Mesothelial cell of epicardium (in vitro differentiated cells): ENCODE measurements around the gene TRPV6. TPM values are rescaled to one million over a fixed set of nuclear protein-coding genes. Genes with fewer than 3 reads are reported as not detected.
A peak's percentile ranks its signal among the peaks of the same experiment; 100 is the strongest.

Experiments used
- DNase-seq, 2 experiments: peaks; one replicate each; pipeline ENCODE4 v3.0.0; 2021; ENCODE audit warnings: low spot score in 2 of 2; ENCODE audit not compliant: unreplicated experiment in 2 of 2
- H3K27ac Mint-ChIP-seq: 2 replicates; pipeline ENCODE4 v1.8.0; 2021; ENCODE audit warnings: mixed read lengths
- H3K27me3 Mint-ChIP-seq: 2 replicates; pipeline ENCODE4 v1.8.0; 2021; ENCODE audit warnings: low read depth, mixed read lengths
- H3K36me3 Mint-ChIP-seq: 2 replicates; pipeline ENCODE4 v1.8.0; 2021; ENCODE audit warnings: mixed read lengths
- H3K4me1 Mint-ChIP-seq: 2 replicates; pipeline ENCODE4 v1.8.0; 2021; ENCODE audit warnings: mixed read lengths
- H3K4me3 Mint-ChIP-seq: 2 replicates; pipeline ENCODE4 v1.8.0; 2021; ENCODE audit warnings: mild to moderate bottlenecking, moderate library complexity, mixed read lengths
- H3K9me3 Mint-ChIP-seq: 2 replicates; pipeline ENCODE4 v1.8.0; 2021; ENCODE audit warnings: mixed read lengths
- total RNA-seq: library from RNA; stranded (reverse); gene quantifications from 3 replicates; pipeline ENCODE4 v1.2.1, GENCODE V29; 2021
- TF ChIP-seq, protein P1 (sequence below): fragments of 200-600 bp; sonication (generic); IDR thresholded peaks from one replicate; pipeline ENCODE4 v1.5.0; 2021; ENCODE audit warnings: antibody characterized with exemption; ENCODE audit not compliant: unreplicated experiment

Gene TRPV6
- total RNA-seq, 1 donor from 2014 or later: 5.7 TPM

DNA sequence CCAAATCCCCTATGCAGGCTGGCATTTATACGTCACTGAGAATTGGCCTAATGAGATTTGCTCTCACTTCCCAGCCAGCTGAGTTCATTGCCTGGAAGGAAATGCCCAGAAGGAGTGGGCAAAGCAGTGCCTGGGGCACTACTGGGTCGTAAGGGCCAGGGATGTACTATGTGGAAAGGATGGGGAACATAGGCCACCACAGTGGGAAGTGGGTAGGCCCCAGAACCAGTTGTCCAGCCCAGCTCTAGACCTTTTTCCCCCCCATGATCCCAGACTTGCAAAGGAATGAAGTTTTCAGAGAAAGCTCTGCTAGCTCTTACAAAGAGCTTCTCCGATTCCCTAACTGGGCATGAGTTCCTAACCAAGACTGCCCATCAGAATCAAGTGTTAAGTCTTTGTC, 34.1 kb upstream of the TRPV6 start:
- Mint-ChIP-seq H3K36me3 (no peaks in the 10 kb centered on the region), H3K4me1 (peaks cover 8% of the 10 kb centered on the region), H3K27me3 (no peaks in the 10 kb centered on the region), H3K9me3 (no peaks in the 10 kb centered on the region), H3K4me3 (no peak overlapping the region), H3K27ac (no peak overlapping the region)
- TF ChIP-seq, protein P1, sequence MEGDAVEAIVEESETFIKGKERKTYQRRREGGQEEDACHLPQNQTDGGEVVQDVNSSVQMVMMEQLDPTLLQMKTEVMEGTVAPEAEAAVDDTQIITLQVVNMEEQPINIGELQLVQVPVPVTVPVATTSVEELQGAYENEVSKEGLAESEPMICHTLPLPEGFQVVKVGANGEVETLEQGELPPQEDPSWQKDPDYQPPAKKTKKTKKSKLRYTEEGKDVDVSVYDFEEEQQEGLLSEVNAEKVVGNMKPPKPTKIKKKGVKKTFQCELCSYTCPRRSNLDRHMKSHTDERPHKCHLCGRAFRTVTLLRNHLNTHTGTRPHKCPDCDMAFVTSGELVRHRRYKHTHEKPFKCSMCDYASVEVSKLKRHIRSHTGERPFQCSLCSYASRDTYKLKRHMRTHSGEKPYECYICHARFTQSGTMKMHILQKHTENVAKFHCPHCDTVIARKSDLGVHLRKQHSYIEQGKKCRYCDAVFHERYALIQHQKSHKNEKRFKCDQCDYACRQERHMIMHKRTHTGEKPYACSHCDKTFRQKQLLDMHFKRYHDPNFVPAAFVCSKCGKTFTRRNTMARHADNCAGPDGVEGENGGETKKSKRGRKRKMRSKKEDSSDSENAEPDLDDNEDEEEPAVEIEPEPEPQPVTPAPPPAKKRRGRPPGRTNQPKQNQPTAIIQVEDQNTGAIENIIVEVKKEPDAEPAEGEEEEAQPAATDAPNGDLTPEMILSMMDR: no peak
- DNase-seq: no peak

DNA sequence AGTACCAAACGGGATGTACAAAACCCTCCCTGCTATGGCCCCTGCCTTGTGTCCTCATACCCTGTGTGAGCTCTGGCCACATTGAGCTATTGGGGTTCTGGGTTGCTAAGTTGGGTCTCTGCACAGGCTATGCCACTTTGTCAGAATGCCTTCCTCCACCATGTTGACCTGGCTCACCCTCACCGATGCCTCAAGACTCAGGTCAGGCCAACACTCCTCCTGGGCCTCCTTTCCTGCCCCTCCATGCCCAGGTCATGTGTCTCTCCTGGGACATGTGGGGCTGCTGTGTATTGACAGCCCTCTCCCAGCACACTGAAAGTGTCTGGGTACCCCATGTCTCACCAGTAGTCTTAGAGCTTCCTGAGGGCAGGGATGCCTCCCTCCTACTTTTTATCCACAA, 33.4 kb upstream of the TRPV6 start:
- TF ChIP-seq, protein P1: no peak
- H3K4me1 Mint-ChIP-seq: peaks cover 14% of the 10 kb centered on the region
- H3K9me3 Mint-ChIP-seq: no peaks in the 10 kb centered on the region
- no peaks in the 10 kb centered on the region for H3K27me3 Mint-ChIP-seq
- no peak for DNase-seq
- H3K36me3 Mint-ChIP-seq: no peaks in the 10 kb centered on the region
- no peak overlapping the region for H3K4me3 Mint-ChIP-seq
- H3K27ac Mint-ChIP-seq: no peak overlapping the region

DNA sequence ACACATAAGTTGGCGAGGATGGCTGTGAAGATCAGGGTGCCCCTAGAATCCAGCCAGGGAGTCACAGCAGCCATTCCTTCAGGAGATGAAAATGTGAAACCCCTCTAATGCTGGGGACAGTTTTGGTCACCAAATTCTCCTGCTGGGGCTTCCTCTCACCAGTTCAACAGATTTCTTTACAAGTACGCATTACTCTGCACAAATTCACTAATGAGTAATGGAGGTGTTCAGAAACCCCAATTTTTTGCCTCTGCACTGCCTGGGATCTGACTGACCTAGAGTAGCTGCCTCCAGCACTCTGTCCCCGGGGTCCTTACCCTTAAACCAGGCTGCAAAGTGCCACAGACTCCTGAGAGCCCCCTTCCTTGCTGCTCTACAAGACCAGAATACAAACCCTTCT, 31.9 kb upstream of the TRPV6 start:
- TF ChIP-seq, protein P1: no peak
- no peaks in the 10 kb centered on the region for H3K9me3 Mint-ChIP-seq
- DNase-seq: no peak
- H3K36me3 Mint-ChIP-seq: no peaks in the 10 kb centered on the region
- H3K27ac Mint-ChIP-seq: no peak overlapping the region
- H3K27me3 Mint-ChIP-seq: no peaks in the 10 kb centered on the region
- no peak overlapping the region for H3K4me3 Mint-ChIP-seq
- peaks cover 20% of the 10 kb centered on the region for H3K4me1 Mint-ChIP-seq

DNA sequence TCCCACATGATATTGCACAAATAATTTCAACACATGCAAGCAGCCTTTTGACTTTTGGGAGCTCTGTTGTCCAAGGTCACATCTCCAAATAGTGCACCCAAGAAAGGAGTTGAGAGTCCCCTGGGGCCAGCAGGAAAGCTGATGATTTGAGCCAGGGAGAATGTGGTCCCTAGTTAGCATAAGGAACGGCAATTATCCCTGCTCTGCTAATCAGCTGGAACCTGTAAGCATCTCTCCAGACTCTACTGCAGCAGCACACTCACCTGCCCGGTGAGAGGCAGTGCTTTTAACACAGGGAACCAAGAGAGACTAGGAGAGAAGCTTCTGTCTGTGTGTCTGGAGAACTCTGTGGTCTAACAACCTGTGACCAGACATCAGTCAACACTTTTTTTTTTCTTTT, 31.0 kb upstream of the TRPV6 start:
- Mint-ChIP-seq H3K4me1 (peaks cover 22% of the 10 kb centered on the region), H3K36me3 (no peaks in the 10 kb centered on the region), H3K27ac (no peak overlapping the region), H3K27me3 (no peaks in the 10 kb centered on the region), H3K4me3 (no peak overlapping the region), H3K9me3 (peaks cover under 1% of the 10 kb centered on the region)
- DNase-seq: no peak
- TF ChIP-seq, protein P1: no peak

DNA sequence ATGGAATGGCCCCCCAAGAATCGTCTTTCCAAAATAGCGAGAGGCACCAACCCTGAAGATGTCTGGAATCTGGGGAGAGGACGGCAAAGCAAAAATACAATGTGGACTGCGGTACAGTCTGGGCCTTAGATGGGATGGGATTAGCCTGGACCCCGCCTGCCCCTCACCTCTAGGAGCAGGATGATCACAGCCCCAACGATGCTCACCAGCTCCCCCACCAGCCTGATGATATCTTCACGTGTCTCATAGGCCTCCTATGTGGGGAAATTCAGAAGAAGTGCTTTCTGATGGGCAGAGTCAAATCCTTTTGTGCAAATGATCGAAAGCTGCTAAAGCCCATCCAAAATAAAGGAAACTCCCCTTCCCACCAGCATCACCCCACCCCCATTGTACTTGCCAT, 29.8 kb upstream of the TRPV6 start:
- H3K9me3 Mint-ChIP-seq: peaks cover 4% of the 10 kb centered on the region
- H3K4me1 Mint-ChIP-seq: peaks cover 27% of the 10 kb centered on the region
- TF ChIP-seq, protein P1: no peak

DNA sequence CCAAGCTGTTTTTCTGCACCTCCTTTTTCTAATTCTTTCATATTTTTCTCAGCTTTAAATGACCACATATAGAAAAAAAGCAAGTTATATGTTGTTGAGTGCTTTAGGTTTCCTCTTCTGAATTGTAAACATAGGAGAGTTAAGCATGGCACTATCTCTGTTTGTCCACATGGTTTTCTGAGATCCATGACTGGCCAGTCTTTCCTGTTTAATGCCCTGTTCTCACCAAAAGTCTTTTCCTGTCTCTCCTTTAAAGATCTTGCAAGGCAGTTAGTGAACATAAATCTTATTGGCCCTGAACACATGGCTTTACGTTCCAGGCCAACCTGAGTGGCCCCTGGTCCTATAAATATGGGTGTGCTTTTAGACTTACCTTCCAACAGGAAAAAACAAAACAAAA, 28.6 kb upstream of the TRPV6 start:
- Mint-ChIP-seq H3K9me3 (peaks cover 4% of the 10 kb centered on the region), H3K27me3 (no peaks in the 10 kb centered on the region), H3K4me1 (peaks cover 32% of the 10 kb centered on the region), H3K4me3 (no peak overlapping the region), H3K36me3 (no peaks in the 10 kb centered on the region), H3K27ac (peak overlapping the region; percentile 43)
- TF ChIP-seq, protein P1: no peak
- DNase-seq: no peak

More for the DNA sequence above, 29.8 kb upstream of the TRPV6 start:
- DNase-seq: no peak
- H3K36me3 Mint-ChIP-seq: no peaks in the 10 kb centered on the region
- H3K4me3 Mint-ChIP-seq: no peak overlapping the region
- no peaks in the 10 kb centered on the region for H3K27me3 Mint-ChIP-seq
- H3K27ac Mint-ChIP-seq: no peak overlapping the region
